ENCODE data around the gene DHX40. TPM values are rescaled to one million over a fixed set of nuclear protein-coding genes. Genes with fewer than 3 reads are reported as not detected.

DHX40 gene
- total and polyA plus RNA-seq, 2 of the 13 experiments (the other 11 are each of a cell fraction or from before 2014, with no cell fraction given): 22.2 to 37.0 TPM

DNA sequence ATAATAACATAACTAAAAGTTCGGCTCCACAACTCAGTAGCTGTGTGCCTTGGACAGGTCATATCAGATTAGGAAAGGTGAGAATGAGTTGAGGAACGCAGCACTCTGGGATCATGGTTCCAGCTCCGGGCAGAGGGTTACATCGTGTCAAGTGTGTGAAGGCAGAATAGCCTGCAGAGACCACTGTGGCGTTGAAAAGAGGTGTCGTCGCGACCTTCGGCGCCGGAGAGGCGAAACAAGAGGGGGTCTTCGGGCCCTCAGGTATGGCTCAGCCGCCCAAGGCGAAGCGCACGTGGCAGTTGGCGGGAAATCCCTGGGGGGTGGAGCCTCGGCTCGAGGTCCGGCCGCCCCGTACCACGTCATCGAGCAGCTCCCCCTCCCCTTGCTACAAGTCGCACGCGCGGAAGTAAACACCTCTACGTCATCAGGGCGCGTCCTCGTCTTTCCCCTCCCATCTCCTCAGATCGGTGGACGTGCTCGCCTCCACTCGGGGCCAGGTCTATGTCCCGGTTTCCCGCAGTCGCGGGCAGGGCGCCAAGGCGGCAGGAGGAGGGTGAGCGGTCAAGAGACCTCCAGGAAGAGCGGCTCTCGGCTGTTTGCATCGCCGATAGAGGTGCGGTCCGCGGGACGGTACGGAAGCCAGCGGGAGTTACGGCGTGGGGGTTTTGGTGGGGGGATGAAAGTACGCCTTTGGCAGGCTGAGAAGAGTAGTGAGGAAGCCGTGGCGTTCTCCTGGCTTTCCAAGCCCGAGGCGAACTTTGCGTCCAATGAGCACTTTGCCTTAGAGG lies at the start of gene DHX40 (continued):
- TF ChIP-seq GTF2F1 (IDR thresholded peaks at IDR 0.05; ENCODE audit: low read length): no peak
- peak; percentile 93 for TF ChIP-seq ZNF564 (CRISPR knock-in tag; IDR thresholded peaks at IDR 0.05)
- peak; percentile 66 for TF ChIP-seq SETDB1 (CRISPR knock-in tag; IDR thresholded peaks at IDR 0.05; ENCODE audit: borderline replicate concordance)
- no peak for TF ChIP-seq NFIC (IDR thresholded peaks at IDR 0.05; ENCODE audit: low read length)
- peak; percentile 99 for TF ChIP-seq FOXO4 (CRISPR knock-in tag; conservative IDR thresholded peaks at IDR 0.05)
- TF ChIP-seq TRIM24 (CRISPR knock-in tag; IDR thresholded peaks at IDR 0.05): no peak
- peak; percentile 82 for TF ChIP-seq ZNF574 (CRISPR knock-in tag; IDR thresholded peaks at IDR 0.05)
- peak; percentile 57; the same call in 1 of the 2 replicates for TF ChIP-seq IKZF5 (CRISPR knock-in tag; IDR thresholded peaks at IDR 0.05)
- peak; percentile 97; the same call in 1 of the 2 replicates for TF ChIP-seq PRMT3 (CRISPR knock-in tag; IDR thresholded peaks at IDR 0.05; ENCODE audit: borderline replicate concordance, low read depth)
- TF ChIP-seq, protein P1, sequence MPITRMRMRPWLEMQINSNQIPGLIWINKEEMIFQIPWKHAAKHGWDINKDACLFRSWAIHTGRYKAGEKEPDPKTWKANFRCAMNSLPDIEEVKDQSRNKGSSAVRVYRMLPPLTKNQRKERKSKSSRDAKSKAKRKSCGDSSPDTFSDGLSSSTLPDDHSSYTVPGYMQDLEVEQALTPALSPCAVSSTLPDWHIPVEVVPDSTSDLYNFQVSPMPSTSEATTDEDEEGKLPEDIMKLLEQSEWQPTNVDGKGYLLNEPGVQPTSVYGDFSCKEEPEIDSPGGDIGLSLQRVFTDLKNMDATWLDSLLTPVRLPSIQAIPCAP (CRISPR knock-in tag; IDR thresholded peaks at IDR 0.05; ENCODE audit: low read depth): no peak
- TF ChIP-seq NKX3-1 (CRISPR knock-in tag; IDR thresholded peaks at IDR 0.05): peak; percentile 88
- TF ChIP-seq, protein P2, sequence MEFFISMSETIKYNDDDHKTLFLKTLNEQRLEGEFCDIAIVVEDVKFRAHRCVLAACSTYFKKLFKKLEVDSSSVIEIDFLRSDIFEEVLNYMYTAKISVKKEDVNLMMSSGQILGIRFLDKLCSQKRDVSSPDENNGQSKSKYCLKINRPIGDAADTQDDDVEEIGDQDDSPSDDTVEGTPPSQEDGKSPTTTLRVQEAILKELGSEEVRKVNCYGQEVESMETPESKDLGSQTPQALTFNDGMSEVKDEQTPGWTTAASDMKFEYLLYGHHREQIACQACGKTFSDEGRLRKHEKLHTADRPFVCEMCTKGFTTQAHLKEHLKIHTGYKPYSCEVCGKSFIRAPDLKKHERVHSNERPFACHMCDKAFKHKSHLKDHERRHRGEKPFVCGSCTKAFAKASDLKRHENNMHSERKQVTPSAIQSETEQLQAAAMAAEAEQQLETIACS (CRISPR knock-in tag; IDR thresholded peaks at IDR 0.05): peak; percentile 50; the same call in 1 of the 2 replicates
- TF ChIP-seq ZNF282 (IDR thresholded peaks at IDR 0.05; ENCODE audit: partially characterized antibody): no peak
- peak; percentile 95 for TF ChIP-seq ZNF788 (CRISPR knock-in tag; IDR thresholded peaks at IDR 0.05; ENCODE audit: borderline replicate concordance)
- TF ChIP-seq NR3C1 (CRISPR knock-in tag; IDR thresholded peaks at IDR 0.05): no peak
- peak; percentile 65 for TF ChIP-seq ZMYM3 (CRISPR knock-in tag; IDR thresholded peaks at IDR 0.05)
- no peak; the same call in 1 of the 2 replicates for TF ChIP-seq ZFP82 (CRISPR knock-in tag; IDR thresholded peaks at IDR 0.05; ENCODE audit: borderline replicate concordance)
- no peak for TF ChIP-seq ZNF34 (CRISPR knock-in tag; IDR thresholded peaks at IDR 0.05; ENCODE audit: borderline replicate concordance)
- peak; percentile 71 for TF ChIP-seq ELF3 (CRISPR knock-in tag; IDR thresholded peaks at IDR 0.05)
- TF ChIP-seq ZNF513 (CRISPR knock-in tag; conservative IDR thresholded peaks at IDR 0.05): no peak
- TF ChIP-seq SP2 (CRISPR knock-in tag; IDR thresholded peaks at IDR 0.05): no peak

Data from HepG2 (cell line).